CD4-positive, alpha-beta memory T cell (primary cell): ENCODE measurements around the gene RNF169. TPM values are rescaled to one million over a fixed set of nuclear protein-coding genes. Genes with fewer than 3 reads are reported as not detected.
A peak's percentile ranks its signal among the peaks of the same experiment; 100 is the strongest.

Source experiments
- CTCF ChIA-PET: fragments of 350-600 bp; sonication (Branson Sonifier 250); formaldehyde crosslinking; loops from one replicate; lab custom pipeline; 2021; ENCODE audit warnings: inconsistent platforms; ENCODE audit not compliant: partially characterized antibody; lab: Charles Lee
- POLR2A ChIA-PET: fragments of 350-600 bp; sonication (Branson Sonifier 250); formaldehyde crosslinking; loops from one replicate; lab custom pipeline; 2021; ENCODE audit not compliant: partially characterized antibody; lab: Charles Lee
- DNase-seq, 5 donors: peaks; one replicate each; pipeline versions ENCODE4 v3.0.0 to v3.0.0-alpha.2; 2020 to 2022; ENCODE audit warnings: mixed read lengths in 1 of 5
- H3K27ac ChIP-seq: one replicate; pipeline ENCODE4 v1.7.0; 2013; ENCODE audit warnings: low read depth, low read length
- H3K27me3 ChIP-seq: 2 replicates; pipeline ENCODE4 v1.7.0; 2013; ENCODE audit warnings: mild to moderate bottlenecking, low read length, moderate library complexity; ENCODE audit not compliant: insufficient read depth
- H3K36me3 ChIP-seq: 2 replicates; pipeline ENCODE4 v1.7.0; 2013; ENCODE audit warnings: mild to moderate bottlenecking, low read length, moderate library complexity; ENCODE audit not compliant: insufficient read depth
- H3K4me1 ChIP-seq: 2 replicates; pipeline ENCODE4 v1.7.0; 2013; ENCODE audit warnings: mild to moderate bottlenecking, low read length, moderate library complexity; ENCODE audit not compliant: insufficient read depth
- H3K4me3 ChIP-seq, 2 donors: one replicate each; pipeline ENCODE4 v1.7.0; 2013; ENCODE audit warnings: low read length in 2 of 2, mild to moderate bottlenecking in 1 of 2
- H3K9me3 ChIP-seq, 2 donors: one replicate each; pipeline ENCODE4 v1.7.0; 2013; ENCODE audit warnings: low read length in 2 of 2, control low read depth in 1 of 2; ENCODE audit not compliant: control insufficient read depth in 1 of 2
- H3K27ac Mint-ChIP-seq, 7 donors: one replicate each; pipeline ENCODE4 v1.8.0; 2020 to 2021; ENCODE audit warnings: mixed read lengths in 7 of 7, mild to moderate bottlenecking in 6 of 7, inconsistent platforms in 3 of 7, moderate library complexity in 3 of 7
- H3K27me3 Mint-ChIP-seq, 2 donors: one replicate each; pipeline ENCODE4 v1.8.0; 2020 to 2021; ENCODE audit warnings: mixed read lengths in 2 of 2
- H3K36me3 Mint-ChIP-seq, 2 donors: one replicate each; pipeline ENCODE4 v1.8.0; 2020 to 2021; ENCODE audit warnings: mixed read lengths in 2 of 2, inconsistent platforms in 1 of 2, mild to moderate bottlenecking in 1 of 2
- H3K4me1 Mint-ChIP-seq, 4 donors: one replicate each; pipeline ENCODE4 v1.8.0; 2020 to 2021; ENCODE audit warnings: mixed read lengths in 4 of 4, mild to moderate bottlenecking in 1 of 4
- H3K4me3 Mint-ChIP-seq, 8 donors: one replicate each; pipeline ENCODE4 v1.8.0; 2020 to 2021; ENCODE audit warnings: mixed read lengths in 8 of 8, mild to moderate bottlenecking in 7 of 8, moderate library complexity in 6 of 8, inconsistent platforms in 3 of 8
- H3K9me3 Mint-ChIP-seq, 8 donors: one replicate each; pipeline ENCODE4 v1.8.0; 2020 to 2021; ENCODE audit warnings: mixed read lengths in 8 of 8, mild to moderate bottlenecking in 5 of 8, inconsistent platforms in 3 of 8, moderate library complexity in 1 of 8
- intact Hi-C: fragments of 100-400 bp; cut with micrococcal nuclease; formaldehyde crosslinking; loops from one replicate; pipeline ENCODE4 v1.15.1; 2023
- microRNA-seq: library from miRNA; unstranded; fragments of <30 nt; microRNA quantifications from one replicate; pipeline ENCODE4 v1.2.0, GENCODE V29; 2021; ENCODE audit warnings: borderline replicate concordance, borderline number of aligned reads, borderline microRNAs expressed, mixed read lengths
- polyA plus RNA-seq, 2 donors: library from polyadenylated mRNA; unstranded; fragments of 300-500 nt; fragmentation: Illumina TruSeq; gene quantifications; one replicate each; pipeline ENCODE4 v1.2.3, GENCODE V29; 2021
- total RNA-seq, 2 experiments: library from RNA; stranded (reverse); gene quantifications; one replicate each; pipeline ENCODE4 v1.2.3, GENCODE V29; 2021

The RNF169 gene
- total and polyA plus RNA-seq, 4 experiments from 2014 or later: 0.13 to 25.0 (median 13.2) TPM

- Histone ChIP-seq H3K27ac (no peak overlapping the region), H3K36me3 (peaks cover 18% of the 10 kb centered on the region), H3K9me3 (peaks cover 0 to 37% of the 10 kb centered on the region in 2 donors), H3K27me3 (no peaks in the 10 kb centered on the region), H3K4me3 (no peak overlapping the region), H3K4me1 (no peaks in the 10 kb centered on the region)
- Mint-ChIP-seq H3K9me3 (peaks cover 2 to 80% (median 62%) of the 10 kb centered on the region in 8 donors), H3K4me3 (no peak overlapping the region), H3K27ac (no peak overlapping the region), H3K36me3 (peaks cover 90 to 93% of the 10 kb centered on the region in 2 donors), H3K4me1 (peaks cover 0 to 4% (median 0%) of the 10 kb centered on the region in 4 donors), H3K27me3 (no peaks in the 10 kb centered on the region)
- CTCF ChIA-PET: no interaction called here
- intact Hi-C loops: no loop called here
- POLR2A ChIA-PET: no interaction called here
- no peak for DNase-seq
These were observed 114.8 kb downstream of the RNF169 start for GRCh38 chr11:74863410-74863809.

GRCh38 chr11:74866557-74866956 is 117.9 kb downstream of the RNF169 start:
- peaks cover 90 to 93% of the 10 kb centered on the region in 2 donors for H3K36me3 Mint-ChIP-seq
- H3K9me3 Mint-ChIP-seq: peaks cover 5 to 93% (median 74%) of the 10 kb centered on the region in 8 donors
- Histone ChIP-seq H3K9me3 (peaks cover 0 to 38% of the 10 kb centered on the region in 2 donors), H3K27me3 (no peaks in the 10 kb centered on the region), H3K4me1 (no peaks in the 10 kb centered on the region), H3K27ac (no peak overlapping the region), H3K36me3 (no peaks in the 10 kb centered on the region), H3K4me3 (no peak overlapping the region)
- ChIA-PET POLR2A (no interaction called here), CTCF (no interaction called here)
- no peak for DNase-seq
- no peaks in the 10 kb centered on the region for H3K27me3 Mint-ChIP-seq
- H3K27ac Mint-ChIP-seq: peak overlapping the region in 1 of 7 donors; percentile 74
- no peak overlapping the region for H3K4me3 Mint-ChIP-seq
- H3K4me1 Mint-ChIP-seq: peaks cover 0 to 2% (median 0%) of the 10 kb centered on the region in 4 donors
- intact Hi-C loops: no loop called here

GRCh38 chr11:74870485-74870884 is 121.8 kb downstream of the RNF169 start:
- Mint-ChIP-seq H3K27ac (no peak overlapping the region), H3K4me1 (peaks cover 0 to 2% (median 0%) of the 10 kb centered on the region in 4 donors), H3K4me3 (no peak overlapping the region), H3K27me3 (no peaks in the 10 kb centered on the region), H3K36me3 (peaks cover 86 to 87% of the 10 kb centered on the region in 2 donors), H3K9me3 (peaks cover 3 to 92% (median 77%) of the 10 kb centered on the region in 8 donors)
- Histone ChIP-seq H3K4me3 (no peak overlapping the region), H3K4me1 (no peaks in the 10 kb centered on the region), H3K27me3 (no peaks in the 10 kb centered on the region), H3K9me3 (peaks cover 0 to 48% of the 10 kb centered on the region in 2 donors), H3K27ac (no peak overlapping the region), H3K36me3 (no peaks in the 10 kb centered on the region)
- intact Hi-C loops: no loop called here
- ChIA-PET POLR2A (no interaction called here), CTCF (interaction anchor here (3.0 kb wide), 1 partner anchor 169 kb away, joined by 15 read pairs; no protein-coding TSS in a partner anchor)
- DNase-seq: no peak

GRCh38 chr11:74871037-74871436 is 122.4 kb downstream of the RNF169 start:
- no peaks in the 10 kb centered on the region for H3K4me1 ChIP-seq

GRCh38 chr11:74877132-74877531 is 128.5 kb downstream of the RNF169 start:
- H3K4me1 Mint-ChIP-seq: no peaks in the 10 kb centered on the region
- no peaks in the 10 kb centered on the region for H3K4me1 ChIP-seq
- no peak overlapping the region for H3K4me3 ChIP-seq
- no peaks in the 10 kb centered on the region for H3K27me3 Mint-ChIP-seq
- no peak for DNase-seq
- H3K36me3 ChIP-seq: no peaks in the 10 kb centered on the region
- ChIA-PET CTCF (no interaction called here), POLR2A (no interaction called here)
- H3K27me3 ChIP-seq: no peaks in the 10 kb centered on the region
- no peak overlapping the region for H3K27ac Mint-ChIP-seq
- H3K27ac ChIP-seq: no peak overlapping the region
- peaks cover 0 to 7% of the 10 kb centered on the region in 2 donors for H3K9me3 ChIP-seq
- H3K9me3 Mint-ChIP-seq: peaks cover 4 to 40% (median 26%) of the 10 kb centered on the region in 8 donors
- no peak overlapping the region for H3K4me3 Mint-ChIP-seq
- intact Hi-C loops: no loop called here
- peaks cover 42 to 44% of the 10 kb centered on the region in 2 donors for H3K36me3 Mint-ChIP-seq

More at GRCh38 chr11:74871037-74871436, 122.4 kb downstream of the RNF169 start:
- Mint-ChIP-seq H3K36me3 (peaks cover 87 to 88% of the 10 kb centered on the region in 2 donors), H3K4me1 (no peaks in the 10 kb centered on the region), H3K27ac (no peak overlapping the region), H3K9me3 (peaks cover 3 to 88% (median 73%) of the 10 kb centered on the region in 8 donors), H3K27me3 (no peaks in the 10 kb centered on the region), H3K4me3 (no peak overlapping the region)
- DNase-seq: no peak
- CTCF ChIA-PET: interaction anchor here (3.0 kb wide), 1 partner anchor 169 kb away, joined by 15 read pairs; no protein-coding TSS in a partner anchor
- H3K36me3 ChIP-seq: no peaks in the 10 kb centered on the region
- H3K4me3 ChIP-seq: no peak overlapping the region
- H3K27me3 ChIP-seq: no peaks in the 10 kb centered on the region
- no peak overlapping the region for H3K27ac ChIP-seq
- peaks cover 0 to 43% of the 10 kb centered on the region in 2 donors for H3K9me3 ChIP-seq
- intact Hi-C loops: no loop called here
- POLR2A ChIA-PET: no interaction called here

Small RNA genes lying within 50 kb of the gene (microRNA-seq; reads per million reads assigned to microRNA genes)
- not detected for gene MIR4696

Other genes with a start within 250 kb of the RNF169 start
- gene POLD3, start 156.3 kb upstream of the RNF169 start, total RNA-seq: 10 to 100 TPM; 15.0 to 16.8 TPM
- gene POLD3, start 156.3 kb upstream of the RNF169 start, polyA plus RNA-seq: 10 to 100 TPM; 17.0 to 20.3 TPM
- not detected for gene CHRDL2, start 17.4 kb upstream of the RNF169 start, total RNA-seq
- gene CHRDL2, start 17.4 kb upstream of the RNF169 start, polyA plus RNA-seq: not detected
- gene XRRA1, start 200.2 kb downstream of the RNF169 start, total RNA-seq: 10 to 100 TPM; 18.8 to 21.1 TPM
- 1 to 10 TPM; 4.1 to 7.0 TPM for gene XRRA1, start 200.2 kb downstream of the RNF169 start, polyA plus RNA-seq
- gene SPCS2, start 200.4 kb downstream of the RNF169 start, total RNA-seq: 100 to 1,000 TPM; 145 to 148 TPM
- 100 to 1,000 TPM; 242 to 272 TPM for gene SPCS2, start 200.4 kb downstream of the RNF169 start, polyA plus RNA-seq
- gene NEU3, start 240.1 kb downstream of the RNF169 start, total RNA-seq: 10 to 100 TPM; 14.0 to 15.7 TPM
- gene NEU3, start 240.1 kb downstream of the RNF169 start, polyA plus RNA-seq: under 1 TPM; 0.64 to 0.76 TPM